Fibroblast of gingiva (primary cell): ENCODE results near the gene IGFBP7.

Source experiments
- DNase-seq: peaks from one replicate; pipeline ENCODE4 v3.0.0-alpha.2; 2011; ENCODE audit warnings: low read depth

The IGFBP7 gene

GRCh38 chr4:57131849-57132742 lies 21.9 kb upstream of the IGFBP7 start:
- DNase-seq: no peak

DNA sequence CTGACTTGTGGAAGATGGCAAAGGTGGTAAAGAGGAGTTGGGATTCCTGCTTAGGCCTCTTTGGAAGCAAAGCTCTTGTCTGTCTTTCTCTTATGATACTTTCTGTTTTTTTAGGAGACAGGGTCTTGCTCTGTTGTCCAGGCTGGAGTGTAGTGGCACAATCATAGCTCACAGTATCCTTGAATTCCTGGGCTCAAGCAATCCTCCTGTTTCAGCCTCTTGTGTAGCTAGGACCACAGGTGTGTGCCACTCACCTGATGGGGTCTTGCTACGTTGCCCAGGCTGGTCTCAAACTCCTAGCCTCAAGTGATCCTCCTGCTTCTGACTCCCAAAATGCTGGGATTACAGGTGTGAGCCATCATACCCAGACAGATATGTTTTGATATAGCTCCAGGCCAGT lies 19.3 kb upstream of the IGFBP7 start:
- DNase-seq: no peak

- DNase-seq: no peak
Measured at GRCh38 chr4:57127361-57127760, 17.2 kb upstream of the IGFBP7 start.

DNA sequence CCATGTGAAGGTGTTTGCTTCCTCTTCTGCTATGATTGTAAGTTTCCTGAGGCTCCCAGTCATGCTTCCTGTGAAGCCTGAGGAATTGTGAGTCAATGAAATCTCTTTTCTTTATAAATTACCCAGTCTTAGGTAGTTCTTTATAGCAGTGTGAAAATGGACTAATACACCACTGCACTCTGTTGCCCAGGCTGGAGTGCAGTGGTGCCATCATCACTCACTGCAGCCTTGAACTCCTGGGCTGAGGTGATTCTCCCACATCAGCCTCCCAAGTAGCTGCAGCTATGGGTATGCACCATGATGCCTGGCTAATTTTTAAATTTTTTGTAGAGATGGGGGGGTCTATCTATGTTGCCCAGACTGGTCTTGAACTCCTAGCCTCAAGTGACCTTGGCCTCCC lies 15.8 kb upstream of the IGFBP7 start:
- DNase-seq: no peak

DNA sequence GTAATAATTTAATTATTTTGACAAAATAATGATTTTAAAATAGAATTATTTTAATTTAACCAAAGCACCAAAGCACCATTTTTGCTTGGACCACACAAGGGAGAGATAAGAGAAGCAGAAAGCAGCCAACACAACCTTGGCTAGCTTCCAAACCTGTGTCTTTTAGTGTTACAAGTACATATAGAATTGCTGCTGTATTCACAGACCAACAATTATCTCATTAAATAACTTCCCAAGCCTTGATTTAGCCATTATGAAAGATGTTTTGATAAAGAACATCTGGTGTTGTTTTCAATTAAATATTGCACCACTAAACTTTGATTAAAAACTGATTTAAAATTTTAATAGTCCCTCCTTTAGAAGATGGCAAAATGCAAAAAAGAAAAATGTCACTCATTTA lies 14.0 kb upstream of the IGFBP7 start:
- DNase-seq: no peak

DNA sequence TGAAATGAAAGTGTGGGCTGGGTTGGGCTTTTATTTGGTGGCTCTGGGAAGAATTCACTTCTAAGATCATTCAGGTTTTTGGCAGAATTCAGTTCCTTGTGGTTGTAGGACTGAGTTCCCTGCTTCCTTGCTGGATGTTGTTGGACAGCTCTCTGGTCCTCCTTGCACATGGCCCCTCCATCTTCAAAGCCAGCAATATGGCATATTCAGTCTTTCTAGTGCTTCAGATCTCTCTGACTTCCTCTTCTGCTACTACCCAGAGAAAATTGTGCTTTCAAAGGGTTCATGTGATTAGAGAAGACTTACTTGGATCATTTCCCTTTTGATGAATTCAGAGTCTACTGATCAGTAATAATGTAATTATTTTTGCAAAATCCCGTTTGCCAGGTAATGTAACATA lies 12.8 kb upstream of the IGFBP7 start:
- DNase-seq: no peak

- DNase-seq: peak; percentile 86
Measured at GRCh38 chr4:57119054-57119651, 9.0 kb upstream of the IGFBP7 start.

DNA sequence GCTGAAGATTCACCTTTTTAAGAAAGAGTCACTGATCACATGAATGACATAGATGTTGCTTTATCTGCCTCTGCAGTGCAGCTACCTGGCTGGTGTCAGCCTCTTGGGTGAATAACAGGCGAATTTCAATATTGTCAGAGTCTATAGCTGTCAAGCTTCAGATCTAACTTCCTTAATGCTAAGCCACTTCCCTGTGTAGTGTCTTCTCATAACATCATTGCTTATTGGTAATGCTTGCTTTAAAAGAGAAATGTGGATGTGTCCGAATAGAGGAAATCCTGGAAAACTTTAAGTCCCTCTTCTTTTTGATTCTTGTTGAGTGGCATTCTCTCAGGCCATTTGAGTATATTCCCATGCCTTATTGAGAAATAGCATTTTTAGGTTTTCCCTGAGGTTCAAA lies 7.3 kb upstream of the IGFBP7 start:
- DNase-seq: no peak

DNA sequence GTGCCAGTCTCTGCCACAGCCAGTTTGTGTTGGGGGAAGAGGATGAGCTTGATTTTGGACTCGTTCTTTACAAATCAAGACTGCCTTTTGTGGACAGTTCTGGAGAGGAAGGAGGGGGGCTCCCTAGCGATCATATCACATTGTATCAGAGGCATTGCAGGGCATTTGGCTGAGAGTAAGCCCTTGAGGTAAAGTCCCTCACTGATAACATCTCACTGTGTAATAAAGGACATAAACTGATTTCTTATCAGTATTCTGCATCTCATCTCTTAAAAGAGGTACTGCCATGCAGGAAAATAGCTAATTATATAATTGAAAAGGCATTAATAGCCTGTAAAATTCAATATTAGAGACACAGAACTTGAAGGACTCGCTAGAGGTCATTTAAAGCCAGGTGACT lies 6.1 kb upstream of the IGFBP7 start:
- no peak for DNase-seq

DNA sequence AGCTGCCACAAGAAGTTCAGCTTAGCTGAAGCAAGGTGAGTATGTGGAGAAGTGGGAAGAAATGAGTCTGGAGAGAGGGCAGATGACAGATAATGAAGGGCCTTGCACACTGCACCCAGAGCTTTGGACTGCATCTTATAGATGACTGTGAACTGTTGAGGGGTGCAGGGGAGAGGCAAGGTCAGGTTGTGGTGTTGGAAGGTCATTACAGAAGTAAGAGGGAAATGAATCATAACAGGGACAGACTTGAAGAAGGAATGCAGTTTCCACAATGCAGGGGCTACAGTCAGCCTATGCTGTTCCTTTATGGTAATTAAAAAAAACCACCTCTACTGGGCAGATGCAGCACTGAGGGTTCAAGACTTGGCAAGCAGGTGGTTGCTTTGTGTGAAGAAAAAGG lies 4.8 kb upstream of the IGFBP7 start:
- no peak for DNase-seq

DNA sequence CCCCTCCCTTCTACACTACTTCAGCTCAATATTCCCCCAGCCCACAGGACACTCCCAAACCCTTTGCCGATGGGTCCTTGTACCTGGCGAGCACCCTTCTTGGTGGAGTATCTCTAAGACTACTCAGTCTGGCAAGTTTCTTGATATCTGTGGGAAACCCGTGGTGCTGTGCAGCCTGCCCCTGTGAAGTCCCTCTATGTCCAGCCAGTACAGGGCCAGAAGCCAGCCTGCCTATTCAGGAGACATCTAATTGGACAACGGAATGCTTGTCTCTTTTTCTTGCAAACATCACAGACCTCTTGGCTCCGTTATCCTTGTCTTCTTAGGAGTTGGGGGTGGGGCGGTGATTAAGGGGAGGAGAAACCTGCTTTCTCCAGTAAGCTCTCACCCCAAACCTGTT lies 3.7 kb upstream of the IGFBP7 start:
- DNase-seq: no peak

GRCh38 chr4:57110640-57111511 lies 691 bp upstream of the IGFBP7 start:
- DNase-seq: peak; percentile 66

- no peak for DNase-seq
Measured at GRCh38 chr4:57109411-57109846, 756 bp downstream of the IGFBP7 start.

DNA sequence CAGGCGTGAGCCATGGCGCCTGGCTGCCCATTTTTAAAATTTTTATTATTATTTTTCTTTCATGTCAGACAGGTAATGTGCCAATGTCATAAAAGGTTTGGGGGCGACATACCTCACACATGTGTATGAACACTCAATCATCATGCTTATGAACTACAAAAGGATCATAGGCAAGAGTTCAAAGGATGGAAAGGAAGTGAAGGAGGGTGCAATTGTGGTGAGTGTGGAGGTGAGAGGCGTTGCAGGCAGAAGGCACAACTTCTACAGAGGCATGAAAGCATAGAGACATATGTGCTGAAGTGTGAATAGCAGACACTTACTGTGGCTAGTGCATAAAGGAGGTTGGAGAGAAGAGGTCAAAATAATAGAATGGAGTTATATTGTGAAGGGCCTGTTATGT lies 4.0 kb downstream of the IGFBP7 start:
- DNase-seq: no peak

DNA sequence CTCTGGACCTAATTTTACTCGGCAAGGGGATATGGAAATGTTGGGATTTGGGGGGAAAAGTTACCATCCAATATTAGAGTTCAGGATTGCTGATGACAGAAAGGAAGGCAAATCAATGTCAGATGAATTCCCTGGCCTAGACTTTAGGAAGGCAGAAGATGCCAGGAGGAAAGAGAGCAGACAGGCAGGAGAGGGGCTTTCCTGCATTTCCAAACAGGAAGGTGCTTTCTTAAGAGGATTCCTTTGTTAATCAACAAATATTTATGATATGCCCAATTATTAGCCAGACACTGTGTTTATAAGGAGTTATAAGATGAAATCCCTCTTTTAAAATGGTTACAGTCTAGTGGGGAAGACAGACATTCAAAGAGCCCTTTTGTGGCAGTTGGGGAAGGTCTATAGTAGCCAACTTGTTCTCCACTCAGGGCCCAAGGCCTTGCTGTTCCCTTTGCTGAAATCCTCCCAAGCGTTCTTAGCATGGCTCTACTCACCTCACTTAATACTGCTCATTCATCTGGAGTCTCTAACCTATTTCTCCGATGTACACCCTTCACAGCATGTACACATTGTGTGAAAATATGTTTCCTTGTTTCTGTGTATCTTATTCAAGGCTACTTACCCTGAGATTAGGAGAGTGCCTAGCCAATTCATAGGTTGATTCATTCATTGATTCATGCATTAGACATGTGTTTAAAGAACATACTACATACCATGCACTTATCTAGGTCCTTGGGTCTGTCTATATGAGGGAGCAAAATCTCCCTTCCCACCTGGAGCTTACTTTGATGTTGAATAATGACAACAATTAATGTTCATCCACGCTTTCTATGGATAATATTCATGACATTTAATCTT lies 5.3 kb downstream of the IGFBP7 start:
- no peak for DNase-seq

- peak; percentile 19 for DNase-seq
Measured at GRCh38 chr4:57103051-57103450, 7.1 kb downstream of the IGFBP7 start.

GRCh38 chr4:57102050-57102624 lies 8.0 kb downstream of the IGFBP7 start:
- peak; percentile 83 for DNase-seq

DNA sequence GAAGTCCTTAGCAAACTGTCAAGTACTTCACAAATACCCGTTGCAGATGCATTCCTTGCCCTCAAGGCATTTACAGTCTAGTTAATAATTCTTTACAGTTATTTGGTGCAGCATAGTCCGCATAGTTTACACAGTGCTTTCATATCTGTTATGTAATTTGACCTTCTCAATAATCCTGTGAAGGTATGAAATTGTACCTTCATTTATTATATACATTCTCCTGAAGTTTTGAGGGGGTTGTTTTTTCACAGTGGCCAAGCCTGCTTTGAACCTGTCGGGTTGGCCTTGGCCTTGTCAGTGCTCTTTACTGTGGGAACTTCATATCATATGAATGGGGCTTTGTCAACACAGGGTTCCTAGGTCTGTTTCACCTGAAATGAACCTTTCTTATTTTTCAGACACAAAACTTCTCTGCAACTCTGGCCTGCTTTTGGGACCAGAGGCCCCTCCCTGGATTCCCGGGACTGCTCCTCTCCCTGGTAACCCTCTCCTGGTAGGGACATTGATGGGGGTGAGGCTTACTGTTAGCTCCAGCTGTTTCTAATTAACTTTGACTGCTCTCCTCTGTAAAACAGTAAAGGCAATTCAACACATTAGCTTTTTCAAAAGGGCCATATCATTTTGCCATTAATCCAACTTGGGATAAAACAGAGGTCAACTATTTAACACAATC lies 9.1 kb downstream of the IGFBP7 start:
- no peak for DNase-seq

DNA sequence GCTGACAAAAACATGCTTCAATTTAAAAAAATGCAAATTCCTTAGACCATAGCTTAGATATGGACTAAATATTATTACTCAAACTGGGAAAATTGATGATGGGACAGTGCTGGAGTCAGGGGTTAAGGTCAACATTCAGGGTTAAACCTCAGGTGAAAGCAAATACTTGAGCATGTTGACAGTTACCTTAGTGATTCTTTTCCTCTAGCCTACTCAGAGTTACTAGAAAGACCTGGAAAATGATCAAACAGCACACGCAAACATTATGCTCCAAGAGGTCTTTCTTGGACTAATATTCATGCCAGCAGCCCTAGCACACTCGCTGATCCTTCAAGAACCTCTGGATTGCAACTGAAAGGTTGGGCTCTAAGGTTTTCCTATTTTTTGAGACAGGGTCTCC lies 10.8 kb downstream of the IGFBP7 start:
- no peak for DNase-seq

- DNase-seq: peak; percentile 89
Measured at GRCh38 chr4:57098941-57099340, 11.2 kb downstream of the IGFBP7 start.

DNA sequence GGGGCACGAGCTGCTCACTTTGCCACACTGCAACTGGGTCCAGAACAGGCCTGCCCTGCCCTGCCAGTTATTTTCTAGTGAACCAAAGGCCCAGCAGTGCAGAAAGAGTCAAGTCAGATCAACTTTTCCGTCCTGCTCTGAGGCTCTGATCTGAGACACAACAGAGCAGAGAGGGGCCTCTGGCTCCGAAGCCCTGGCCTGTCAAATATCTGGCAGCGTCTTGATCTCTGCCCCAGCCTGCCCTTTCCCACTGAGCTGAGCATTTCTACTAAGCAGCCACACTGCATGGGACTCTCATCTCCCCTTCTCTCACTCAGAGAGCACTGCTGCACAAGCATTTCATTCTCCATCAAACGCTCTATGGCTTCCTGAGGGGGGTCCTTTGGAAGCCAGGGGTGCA lies 11.8 kb downstream of the IGFBP7 start:
- DNase-seq: no peak
